Aorta (tissue), 5 donors: ENCODE results near the gene ULBP2. TPM values are rescaled to one million over a fixed set of nuclear protein-coding genes. Genes with fewer than 3 reads are reported as not detected.

Experiments used
- ATAC-seq: fragments of 200-7000 bp; cut with Tn5 transposase; one replicate; pipeline ENCODE4 v1.9.1; 2022; ENCODE audit warnings: moderate library complexity; ENCODE audit not compliant: low FRiP score
- DNase-seq, 2 donors: peaks; one replicate each; pipeline ENCODE4 v3.0.0-alpha.2; 2020
- H3K27ac ChIP-seq, 2 donors: one replicate each; pipeline ENCODE4 v1.5.1; 2013; ENCODE audit warnings: low read length in 2 of 2, mild to moderate bottlenecking in 2 of 2, moderate library complexity in 2 of 2, control low read depth in 1 of 2, inconsistent platforms in 1 of 2, low read depth in 1 of 2
- H3K27me3 ChIP-seq, 2 donors: one replicate each; pipeline ENCODE4 v1.6.1; 2013; ENCODE audit warnings: control low read depth in 1 of 2, low read length in 1 of 2, mild to moderate bottlenecking in 1 of 2, moderate library complexity in 1 of 2; ENCODE audit not compliant: insufficient read depth in 2 of 2, control insufficient read depth in 1 of 2
- H3K36me3 ChIP-seq, 2 donors: one replicate each; pipeline ENCODE4 v1.6.1; 2013; ENCODE audit warnings: control low read depth in 1 of 2, low read length in 1 of 2, mild to moderate bottlenecking in 1 of 2; ENCODE audit not compliant: insufficient read depth in 2 of 2, control insufficient read depth in 1 of 2
- H3K4me1 ChIP-seq, 2 donors: one replicate each; pipeline ENCODE4 v1.6.1; 2013; ENCODE audit warnings: low read length in 2 of 2, control low read depth in 1 of 2, mild to moderate bottlenecking in 1 of 2, moderate library complexity in 1 of 2; ENCODE audit not compliant: insufficient read depth in 2 of 2, control insufficient read depth in 1 of 2
- H3K4me3 ChIP-seq, 2 donors: one replicate each; pipeline ENCODE4 v1.5.1; 2013; ENCODE audit warnings: low read length in 2 of 2, control low read depth in 1 of 2, mild to moderate bottlenecking in 1 of 2
- H3K9me3 ChIP-seq: one replicate; pipeline ENCODE4 v1.6.1; 2013; ENCODE audit warnings: mild to moderate bottlenecking, low read length; ENCODE audit not compliant: control insufficient read depth
- WGBS, 2 donors: extraction: QIAGEN DNeasy Blood & Tissue Kit; methylation state at CpG; one replicate each; pipeline ENCODE4 v1.1.7; 2013; 5-methylcytosine and 5-hydroxymethylcytosine counted together
- intact Hi-C, 2 donors: fragments of 100-400 bp; cut with DNase I; formaldehyde crosslinking; loops; one replicate each; pipeline versions ENCODE4 v1.14.2 to v1.15.0; 2022
- polyA plus RNA-seq, 2 donors: library from polyadenylated mRNA; stranded (reverse); fragments of 200-250 nt; gene quantifications; one replicate each; pipeline ENCODE4 v1.2.3, GENCODE V29; 2013
- total RNA-seq, 2 donors: library from RNA; stranded (reverse); fragmentation: NEBNext Ultra II Directional; extraction: Animal tissue kit (Norgen Biotek cat#: 25700); gene quantifications; one replicate each; pipeline ENCODE4 v1.2.1, GENCODE V29; 2021
- donor health status: healthy with polysubstance abuse.
- donor health status: Bipolar disorder and iron deficiency.
- donor health status: DM: no; HTN: no; CAD: no.
- donor health status: DM: no; HTN: no; CAD: no.
- donor health status: DM: yes; HTN: yes; CAD: no.

The ULBP2 gene
- total and polyA plus RNA-seq, 4 donors, result 0.36 to 0.68 (median 0.66) TPM; not detected in 1

DNA sequence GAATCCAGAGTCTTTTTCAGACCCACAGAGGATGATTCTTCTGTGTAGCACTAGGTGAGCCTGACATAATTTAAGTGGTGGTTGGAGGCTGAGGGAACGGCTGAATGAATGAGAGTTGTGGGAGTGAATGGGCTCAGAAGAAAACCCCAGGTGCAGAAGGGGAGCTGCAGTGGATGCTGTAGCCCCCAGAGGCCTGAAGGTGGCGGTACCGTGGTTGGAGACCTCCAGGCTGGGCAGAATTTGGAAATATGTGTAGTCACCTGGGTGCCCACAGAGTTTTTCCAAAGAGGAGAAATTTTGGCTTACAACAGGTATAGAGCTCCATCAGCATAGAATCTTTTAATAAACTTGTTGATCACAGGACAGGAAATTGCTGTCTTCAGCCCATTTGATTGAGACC lies 12.4 kb upstream of the ULBP2 start:
- Histone ChIP-seq H3K4me3 (no peak overlapping the region), H3K4me1 (no peaks in the 10 kb centered on the region), H3K9me3 (no peaks in the 10 kb centered on the region), H3K36me3 (no peaks in the 10 kb centered on the region), H3K27ac (no peak overlapping the region), H3K27me3 (no peaks in the 10 kb centered on the region)
- WGBS, 2 donors, result 13% methylated on average over 3 of the region's 3 CpGs
- no peak for ATAC-seq
- intact Hi-C loops, result loop anchor here in 1 of 2 donors (10.0 kb wide), 1 partner anchor 365 kb away; the partner anchor contains the start of gene GINM1
- DNase-seq, result no peak

DNA sequence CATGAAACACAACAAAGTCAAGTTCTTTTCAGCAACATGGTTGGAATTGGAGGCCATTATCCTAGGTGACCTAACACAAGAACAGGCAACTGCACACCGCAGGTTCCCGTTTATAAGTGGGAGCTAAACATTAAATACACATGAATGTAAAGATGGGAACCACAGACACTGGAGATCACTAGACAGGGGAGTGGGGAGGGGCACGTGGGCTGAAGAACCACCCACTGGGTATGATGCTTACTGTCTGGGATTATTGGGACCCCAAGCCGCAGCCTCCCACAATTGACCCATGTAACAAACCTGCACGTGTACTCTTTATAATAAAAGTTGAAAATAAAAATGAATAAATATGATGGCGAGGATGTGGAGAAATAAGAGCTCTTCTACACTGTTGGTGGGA lies 10.3 kb upstream of the ULBP2 start:
- H3K4me1 ChIP-seq, result no peaks in the 10 kb centered on the region
- H3K4me3 ChIP-seq, result no peak overlapping the region
- H3K36me3 ChIP-seq, result no peaks in the 10 kb centered on the region
- ATAC-seq (no peak), DNase-seq (peak in 1 of 2 donors; percentile 26)
- no peaks in the 10 kb centered on the region for H3K27me3 ChIP-seq
- no peaks in the 10 kb centered on the region for H3K9me3 ChIP-seq
- WGBS, 2 donors, result 79 to 81% methylated on average over 6 of the region's 6 CpGs
- intact Hi-C loops, result no loop called here
- no peak overlapping the region for H3K27ac ChIP-seq

DNA sequence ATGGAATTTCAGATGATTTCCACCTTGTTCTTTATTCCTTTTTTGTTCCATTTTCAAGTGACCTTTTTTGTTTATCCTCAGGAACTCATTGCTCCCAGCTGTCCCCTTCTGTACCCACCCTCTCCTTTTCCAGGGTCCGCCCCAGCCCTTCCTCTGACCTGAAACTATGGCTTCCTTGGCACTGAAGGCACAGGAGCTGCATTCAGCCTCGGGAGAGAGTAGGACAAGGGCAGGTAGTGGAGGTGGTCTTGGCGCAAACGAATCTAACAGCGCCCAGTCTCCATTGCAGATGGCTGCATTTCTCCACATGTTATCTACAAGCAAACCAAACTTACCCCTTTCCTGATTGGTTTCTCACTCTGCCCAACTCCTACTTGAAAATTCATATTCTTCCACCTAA lies 8.8 kb upstream of the ULBP2 start:
- Histone ChIP-seq H3K27me3 (no peaks in the 10 kb centered on the region), H3K36me3 (no peaks in the 10 kb centered on the region), H3K9me3 (no peaks in the 10 kb centered on the region), H3K4me3 (no peak overlapping the region), H3K4me1 (no peaks in the 10 kb centered on the region), H3K27ac (no peak overlapping the region)
- ATAC-seq, result no peak
- intact Hi-C loops, result no loop called here
- no peak for DNase-seq
- 47 to 54% methylated on average over 5 of the region's 5 CpGs for WGBS, 2 donors

DNA sequence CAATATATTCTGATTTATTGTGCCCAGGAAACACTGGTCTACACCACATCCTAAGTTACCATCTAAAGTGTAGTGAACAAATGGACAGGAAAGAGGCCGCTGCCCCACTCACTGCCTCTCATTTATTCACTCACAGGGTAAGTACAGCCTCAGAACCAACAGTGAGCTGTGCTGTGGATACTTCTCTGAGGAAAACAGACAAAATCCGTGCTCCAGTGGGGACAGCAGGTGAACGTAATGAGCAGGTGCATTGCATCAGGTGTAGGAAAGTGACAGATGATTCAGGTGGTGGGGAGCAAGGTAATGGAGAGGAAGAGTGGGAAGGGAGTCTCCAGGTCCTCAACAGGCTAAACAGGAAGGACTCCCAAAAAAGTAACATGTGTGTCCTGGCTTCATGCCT lies 8.4 kb upstream of the ULBP2 start:
- 41 to 45% methylated on average over 3 of the region's 3 CpGs for WGBS, 2 donors
- Histone ChIP-seq H3K4me3 (no peak overlapping the region), H3K9me3 (no peaks in the 10 kb centered on the region), H3K27me3 (no peaks in the 10 kb centered on the region), H3K27ac (no peak overlapping the region), H3K36me3 (no peaks in the 10 kb centered on the region), H3K4me1 (no peaks in the 10 kb centered on the region)
- intact Hi-C loops, result no loop called here
- no peak for DNase-seq
- no peak for ATAC-seq

DNA sequence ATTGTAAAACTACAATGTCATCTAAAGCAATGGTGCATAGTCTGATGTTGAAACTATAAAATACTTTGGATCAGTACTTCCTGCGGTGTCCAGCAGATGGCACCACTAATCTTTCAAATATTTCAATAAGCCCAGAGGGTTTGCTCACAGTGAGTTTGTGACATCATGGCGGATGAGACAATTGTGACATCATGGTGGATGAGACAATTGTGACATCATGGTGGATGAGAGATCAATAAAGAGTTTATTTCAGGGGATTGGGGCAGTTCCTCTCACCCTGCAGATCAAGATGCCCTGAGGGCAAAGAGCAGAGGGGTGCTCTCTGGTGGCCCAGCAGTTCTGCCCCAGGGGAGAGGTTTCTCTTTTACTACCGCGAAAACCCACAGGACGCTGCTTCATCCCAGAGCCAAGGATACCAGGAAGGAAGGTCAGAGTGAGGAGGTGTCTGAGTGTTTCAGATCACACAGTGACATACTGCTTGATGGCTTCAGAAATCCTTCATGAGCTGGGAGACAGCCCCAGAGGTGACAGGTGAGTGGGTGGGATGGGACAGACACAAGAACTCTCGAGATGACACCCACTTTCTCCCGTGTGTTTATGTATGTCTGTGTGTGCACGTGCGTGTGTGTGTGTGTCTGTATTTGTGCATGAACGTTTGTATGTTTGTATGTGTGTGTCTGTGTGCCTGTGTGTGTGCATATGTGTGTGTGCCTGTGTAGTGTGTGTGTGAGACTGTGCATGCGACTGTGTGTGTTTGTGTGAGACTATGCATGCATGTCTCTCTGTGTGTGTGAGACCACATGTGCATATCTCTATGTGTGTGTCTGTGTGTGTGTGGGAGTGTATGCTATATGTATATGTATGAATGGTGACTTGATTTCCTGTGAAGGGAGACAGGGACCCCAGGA lies 7.3 kb upstream of the ULBP2 start:
- no peaks in the 10 kb centered on the region for H3K4me1 ChIP-seq
- H3K27me3 ChIP-seq, result no peaks in the 10 kb centered on the region
- ATAC-seq, result peak; percentile 81
- intact Hi-C loops, result loop anchor here in 1 of 2 donors (2.0 kb wide), 1 partner anchor 82 kb away; no protein-coding TSS in a partner anchor
- DNase-seq, result peak in 1 of 2 donors; percentile 56
- no peaks in the 10 kb centered on the region for H3K36me3 ChIP-seq
- no peak overlapping the region for H3K27ac ChIP-seq
- no peak overlapping the region for H3K4me3 ChIP-seq
- WGBS, 2 donors, result 34 to 37% methylated on average over 11 of the region's 11 CpGs
- no peaks in the 10 kb centered on the region for H3K9me3 ChIP-seq

DNA sequence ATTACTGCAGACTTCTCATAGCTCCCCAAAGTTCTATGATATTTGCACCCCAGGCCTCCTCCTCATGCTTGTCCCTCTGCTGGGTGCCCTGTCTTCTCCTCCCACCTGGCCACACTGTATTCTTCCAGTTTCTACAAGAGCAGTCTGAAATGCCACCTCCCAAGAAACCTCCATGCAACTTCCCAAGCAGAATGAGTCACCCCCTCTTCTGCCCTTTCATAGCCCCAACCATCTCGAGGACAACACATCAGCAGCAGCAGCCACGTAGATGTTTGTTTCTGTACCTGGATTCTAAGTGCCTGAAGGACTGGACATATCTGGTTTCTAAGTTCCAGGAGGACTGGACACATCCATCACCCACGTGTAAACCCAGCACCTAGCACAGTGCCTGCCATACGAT lies 6.6 kb upstream of the ULBP2 start:
- Histone ChIP-seq H3K27ac (no peak overlapping the region), H3K9me3 (no peaks in the 10 kb centered on the region), H3K36me3 (no peaks in the 10 kb centered on the region), H3K27me3 (no peaks in the 10 kb centered on the region), H3K4me1 (no peaks in the 10 kb centered on the region), H3K4me3 (no peak overlapping the region)
- DNase-seq (no peak), ATAC-seq (no peak)
- intact Hi-C loops, result loop anchor here in 1 of 2 donors (2.0 kb wide), 1 partner anchor 82 kb away; no protein-coding TSS in a partner anchor
- WGBS, 2 donors, result 54 to 57% methylated on average over 4 of the region's 4 CpGs

DNA sequence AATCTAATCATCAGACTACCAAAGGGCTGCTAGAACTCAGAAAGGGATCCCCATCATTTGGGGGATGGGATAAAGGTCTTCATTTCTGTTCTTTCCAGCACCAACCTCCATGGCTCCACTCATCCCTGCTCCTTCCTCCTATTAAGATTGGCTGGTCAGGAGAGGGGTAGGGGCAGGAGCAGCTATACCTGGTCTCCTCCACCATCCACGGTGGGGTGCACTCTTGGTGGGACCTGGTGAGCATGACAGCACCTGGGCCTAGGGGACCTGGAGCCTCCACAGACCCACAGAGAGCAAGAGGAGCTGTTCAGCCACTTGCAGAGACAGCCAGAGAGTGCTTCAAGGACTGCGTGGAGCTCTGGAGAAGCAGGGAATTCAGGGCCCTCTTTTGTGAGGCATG lies 6.1 kb upstream of the ULBP2 start:
- Histone ChIP-seq H3K4me1 (no peaks in the 10 kb centered on the region), H3K27ac (no peak overlapping the region), H3K4me3 (no peak overlapping the region), H3K27me3 (no peaks in the 10 kb centered on the region), H3K36me3 (no peaks in the 10 kb centered on the region), H3K9me3 (no peaks in the 10 kb centered on the region)
- WGBS, 2 donors, result 61 to 69% methylated on average over 2 of the region's 2 CpGs
- intact Hi-C loops, result loop anchor here (2.0 kb wide), 1 partner anchor 81 kb away; no protein-coding TSS in a partner anchor
- no peak for DNase-seq
- ATAC-seq, result no peak

DNA sequence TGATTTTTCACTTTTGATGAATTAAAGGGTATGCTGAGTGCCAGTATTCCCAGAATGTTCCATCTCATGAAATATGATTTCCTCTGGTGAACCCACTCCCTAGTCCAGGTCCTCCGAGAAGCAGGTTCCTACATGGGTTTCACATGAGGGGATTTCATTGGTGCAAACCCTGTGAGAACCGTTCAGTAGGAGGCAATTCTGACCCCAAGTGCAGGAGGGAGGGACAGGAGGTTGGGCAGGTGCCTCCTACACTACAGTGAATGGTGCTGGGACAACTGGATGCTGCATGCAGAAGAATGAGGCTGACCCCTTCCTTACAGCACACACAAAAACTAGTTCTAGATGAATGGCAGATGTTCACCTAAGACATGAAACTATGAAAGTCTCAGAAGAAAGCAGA lies 5.1 kb upstream of the ULBP2 start:
- no peak for DNase-seq
- no peak for ATAC-seq

More for the DNA sequence above, 5.1 kb upstream of the ULBP2 start:
- H3K4me3 ChIP-seq, result no peak overlapping the region
- intact Hi-C loops, result loop anchor here in 1 of 2 donors (2.0 kb wide), 1 partner anchor 80 kb away; no protein-coding TSS in a partner anchor
- no peak overlapping the region for H3K27ac ChIP-seq
- H3K9me3 ChIP-seq, result no peaks in the 10 kb centered on the region
- 45 to 54% methylated on average over 2 of the region's 2 CpGs for WGBS, 2 donors
- no peaks in the 10 kb centered on the region for H3K36me3 ChIP-seq
- no peaks in the 10 kb centered on the region for H3K4me1 ChIP-seq
- no peaks in the 10 kb centered on the region for H3K27me3 ChIP-seq
